Stimulated activated CD4-positive, alpha-beta T cell treated with anti-CD3 and anti-CD28 coated beads, Interleukin-15, amount 100 ng/mL, for 48 hours (primary cell): ENCODE data around the gene DDX52.
A peak's percentile ranks its signal among the peaks of the same experiment; 100 is the strongest.

ENCODE experiments used
- DNase-seq, 2 donors: peaks; one replicate each; pipeline ENCODE4 v3.0.0-alpha.2; 2020; ENCODE audit warnings: low read depth in 2 of 2

Gene DDX52

GRCh38 chr17:37576281-37576680 is 67.0 kb downstream of the DDX52 start:
- no peak for DNase-seq

- DNase-seq, result no peak
Observed at GRCh38 chr17:37574427-37574826, 68.8 kb downstream of the DDX52 start.

- no peak for DNase-seq
Observed at GRCh38 chr17:37571674-37572073, 71.6 kb downstream of the DDX52 start.

GRCh38 chr17:37570527-37571093 is 72.6 kb downstream of the DDX52 start:
- DNase-seq, result peak; percentile 14 to 15

- DNase-seq, result no peak
Observed at GRCh38 chr17:37568350-37569053, 74.7 kb downstream of the DDX52 start.

- no peak for DNase-seq
Observed at GRCh38 chr17:37567538-37567937, 75.7 kb downstream of the DDX52 start.

- DNase-seq, result no peak
Observed at GRCh38 chr17:37567137-37567536, 76.1 kb downstream of the DDX52 start.

GRCh38 chr17:37564252-37564651 is 79.0 kb downstream of the DDX52 start:
- no peak for DNase-seq

GRCh38 chr17:37562016-37562745 is 81.1 kb downstream of the DDX52 start:
- no peak for DNase-seq
